ENCODE data around the gene SMAP1.

- no peak for TF ChIP-seq TAF1 (IDR thresholded peaks at IDR 0.05; ENCODE audit: borderline replicate concordance, insufficient read depth, low read length)
- TF ChIP-seq POLR2AphosphoS5 (IDR thresholded peaks at IDR 0.05; ENCODE audit: low read depth, low read length) = no peak
- TF ChIP-seq, protein P1, sequence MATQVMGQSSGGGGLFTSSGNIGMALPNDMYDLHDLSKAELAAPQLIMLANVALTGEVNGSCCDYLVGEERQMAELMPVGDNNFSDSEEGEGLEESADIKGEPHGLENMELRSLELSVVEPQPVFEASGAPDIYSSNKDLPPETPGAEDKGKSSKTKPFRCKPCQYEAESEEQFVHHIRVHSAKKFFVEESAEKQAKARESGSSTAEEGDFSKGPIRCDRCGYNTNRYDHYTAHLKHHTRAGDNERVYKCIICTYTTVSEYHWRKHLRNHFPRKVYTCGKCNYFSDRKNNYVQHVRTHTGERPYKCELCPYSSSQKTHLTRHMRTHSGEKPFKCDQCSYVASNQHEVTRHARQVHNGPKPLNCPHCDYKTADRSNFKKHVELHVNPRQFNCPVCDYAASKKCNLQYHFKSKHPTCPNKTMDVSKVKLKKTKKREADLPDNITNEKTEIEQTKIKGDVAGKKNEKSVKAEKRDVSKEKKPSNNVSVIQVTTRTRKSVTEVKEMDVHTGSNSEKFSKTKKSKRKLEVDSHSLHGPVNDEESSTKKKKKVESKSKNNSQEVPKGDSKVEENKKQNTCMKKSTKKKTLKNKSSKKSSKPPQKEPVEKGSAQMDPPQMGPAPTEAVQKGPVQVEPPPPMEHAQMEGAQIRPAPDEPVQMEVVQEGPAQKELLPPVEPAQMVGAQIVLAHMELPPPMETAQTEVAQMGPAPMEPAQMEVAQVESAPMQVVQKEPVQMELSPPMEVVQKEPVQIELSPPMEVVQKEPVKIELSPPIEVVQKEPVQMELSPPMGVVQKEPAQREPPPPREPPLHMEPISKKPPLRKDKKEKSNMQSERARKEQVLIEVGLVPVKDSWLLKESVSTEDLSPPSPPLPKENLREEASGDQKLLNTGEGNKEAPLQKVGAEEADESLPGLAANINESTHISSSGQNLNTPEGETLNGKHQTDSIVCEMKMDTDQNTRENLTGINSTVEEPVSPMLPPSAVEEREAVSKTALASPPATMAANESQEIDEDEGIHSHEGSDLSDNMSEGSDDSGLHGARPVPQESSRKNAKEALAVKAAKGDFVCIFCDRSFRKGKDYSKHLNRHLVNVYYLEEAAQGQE (IDR thresholded peaks at IDR 0.05; ENCODE audit: insufficient read depth in 1 of 2, low read depth in 2 of 2, low read length in 2 of 2) = no peak
- TF ChIP-seq SIN3A (IDR thresholded peaks at IDR 0.05; ENCODE audit: borderline replicate concordance, insufficient read depth, low read length) = no peak
These were observed 195.7 kb downstream of the SMAP1 start for GRCh38 chr6:70863343-70863742.

Measured in PFSK-1 (cell line).